Heart right ventricle (tissue), 16 donors: ENCODE measurements around the gene KCNMB1. TPM values are rescaled to one million over a fixed set of nuclear protein-coding genes. Genes with fewer than 3 reads are reported as not detected.
A peak's percentile ranks its signal among the peaks of the same experiment; 100 is the strongest.

ENCODE experiments used
- ATAC-seq, 8 donors: fragments of 200-7000 bp; cut with Tn5 transposase; one replicate each; pipeline ENCODE4 v1.9.1; 2020; ENCODE audit warnings: mild to moderate bottlenecking in 8 of 8, moderate library complexity in 8 of 8, moderate number of reproducible peaks in 1 of 8
- DNase-seq, 2 donors: peaks; one replicate each; pipeline ENCODE4 v3.0.0-alpha.2; 2020
- H3K27ac ChIP-seq, 10 donors: fragments of 200-600 bp; sonication (generic) in 2 of 10; one replicate each; pipeline versions ENCODE4 v1.5.0 to v1.8.0; 2020 to 2022; ENCODE audit warnings: mild to moderate bottlenecking in 3 of 10
- H3K27me3 ChIP-seq, 7 donors: fragments of 200-600 bp; one replicate each; pipeline ENCODE4 v1.8.0; 2021 to 2022; ENCODE audit warnings: mild to moderate bottlenecking in 2 of 7
- H3K36me3 ChIP-seq, 9 donors: fragments of 200-600 bp; sonication (generic) in 1 of 9; one replicate each; pipeline versions ENCODE4 v1.5.0 to v1.8.0; 2020 to 2022; ENCODE audit warnings: mild to moderate bottlenecking in 2 of 9
- H3K4me1 ChIP-seq, 9 donors: fragments of 200-600 bp; sonication (generic) in 1 of 9; one replicate each; pipeline versions ENCODE4 v1.5.0 to v1.8.0; 2020 to 2022; ENCODE audit warnings: mild to moderate bottlenecking in 4 of 9
- H3K4me3 ChIP-seq, 10 donors: fragments of 200-600 bp; sonication (generic) in 2 of 10; one replicate each; pipeline versions ENCODE4 v1.5.0 to v1.8.0; 2020 to 2022; ENCODE audit warnings: mild to moderate bottlenecking in 7 of 10, moderate library complexity in 2 of 10
- H3K9me3 ChIP-seq, 11 donors: fragments of 200-600 bp in 10 of 11; sonication (generic) in 2 of 11; one replicate each; pipeline versions ENCODE4 v1.5.0 to v1.8.0; 2013 to 2022; ENCODE audit warnings: mild to moderate bottlenecking in 2 of 11, control low read depth in 1 of 11, moderate library complexity in 1 of 11
- WGBS, 2 donors: extraction: QIAGEN DNeasy Blood & Tissue Kit; methylation state at CpG; one replicate each; pipeline ENCODE4 v1.1.7; 2013; ENCODE audit warnings: inconsistent platforms in 1 of 2; 5-methylcytosine and 5-hydroxymethylcytosine counted together
- intact Hi-C, 10 donors: fragments of 100-400 bp; cut with DNase I; formaldehyde crosslinking; loops; one replicate each; pipeline versions ENCODE4 v1.11.1 to v1.14.2; 2022
- polyA plus RNA-seq, 2 donors: library from polyadenylated mRNA; stranded (reverse); fragments of 200-250 nt; gene quantifications; one replicate each; pipeline ENCODE4 v1.2.3, GENCODE V29; 2013
- total RNA-seq, 10 donors: library from RNA; stranded (reverse); fragmentation: NEBNext Ultra II Directional in 3 of 10; extraction: Animal tissue kit (Norgen Biotek cat#: 25700) in 3 of 10; gene quantifications; one replicate each; pipeline versions ENCODE4 v1.2.1 to v1.2.4, GENCODE V29; 2021 to 2023
- TF ChIP-seq, protein P1 (sequence below), 9 donors: fragments of 200-600 bp; sonication (generic) in 2 of 9; IDR thresholded peaks; one replicate each; pipeline versions ENCODE4 v1.5.0 to v1.8.0; 2021 to 2022; ENCODE audit warnings: antibody characterized with exemption in 9 of 9, mild to moderate bottlenecking in 5 of 9, moderate library complexity in 1 of 9
- donor health status: Arrhythmogenic right ventricular cardiomyopathy.
- donor health status: ischemic (EF 13 %, LVEDD 7.1; RV severe dilation, severe dysfunction).
- donor health status: healthy with polysubstance abuse.
- donor health status: DM: no; HTN: yes; CAD: no.
- donor health status: DM: no; HTN: no; CAD: no.
- donor health status: ischemic (EF 25% LVEDD 6.9; RV normal size, moderate dysfunction).
- donor health status: ischemic (EF 25% LVEDD 5.7; RV mildly dilated, moderate dysfunction).
- donor health status: healthy.
- donor health status: DM: yes; HTN: yes; CAD: no.
- donor health status: Ischemic cardiomyopathy.
- donor health status: ischemic (EF 35%, LVEDD 5.7; RV mildly dilated, moderate dysfunction).
- donor health status: nonischemic (EF 11% LVEDD 7.7; RV severe dilation, severe dysfunction).
- donor health status: DM: yes; HTN: yes; CAD: no.
- donor health status: PGD.
- donor health status: ischemic (EF 29% LVEDD 5.4; RV normal size, mild dysfunction).
- donor health status: nonischemic (EF 23%, LVEDD 6.1; RV moderate dilation, normal function).

KCNMB1 gene
- total and polyA plus RNA-seq, 12 donors: 0.90 to 2.8 (median 1.2) TPM

DNA sequence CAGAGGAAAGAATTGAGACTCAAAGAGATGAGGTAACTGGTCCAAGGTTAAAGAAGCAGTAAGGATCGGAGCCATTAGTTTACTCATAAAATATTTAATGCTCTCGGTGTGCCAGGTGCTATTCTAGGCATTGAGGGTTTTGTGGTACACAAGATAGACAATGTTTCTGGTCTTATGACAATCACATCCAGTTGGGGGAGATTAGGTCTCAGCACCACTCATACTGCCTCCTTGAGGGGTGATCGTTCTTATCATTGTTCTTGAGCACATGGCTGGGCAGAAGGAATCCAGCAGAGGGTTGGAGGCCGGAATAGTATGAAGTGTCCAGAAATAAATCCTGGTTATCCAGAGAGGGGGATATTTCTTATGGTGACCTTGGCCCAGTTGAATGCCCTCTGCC lies 50.9 kb downstream of the KCNMB1 start:
- no peaks in the 10 kb centered on the region for H3K36me3 ChIP-seq
- ATAC-seq (no peak), DNase-seq (no peak)
- no peaks in the 10 kb centered on the region for H3K9me3 ChIP-seq
- H3K27me3 ChIP-seq: no peaks in the 10 kb centered on the region
- 43 to 65% methylated on average over 4 of the region's 4 CpGs for WGBS, 2 donors
- intact Hi-C loops: loop anchor here in 4 of 10 donors (2.0 to 5.0 kb wide), 3 partner anchors 61 to 71 kb away; no protein-coding TSS in a partner anchor
- TF ChIP-seq, protein P1, sequence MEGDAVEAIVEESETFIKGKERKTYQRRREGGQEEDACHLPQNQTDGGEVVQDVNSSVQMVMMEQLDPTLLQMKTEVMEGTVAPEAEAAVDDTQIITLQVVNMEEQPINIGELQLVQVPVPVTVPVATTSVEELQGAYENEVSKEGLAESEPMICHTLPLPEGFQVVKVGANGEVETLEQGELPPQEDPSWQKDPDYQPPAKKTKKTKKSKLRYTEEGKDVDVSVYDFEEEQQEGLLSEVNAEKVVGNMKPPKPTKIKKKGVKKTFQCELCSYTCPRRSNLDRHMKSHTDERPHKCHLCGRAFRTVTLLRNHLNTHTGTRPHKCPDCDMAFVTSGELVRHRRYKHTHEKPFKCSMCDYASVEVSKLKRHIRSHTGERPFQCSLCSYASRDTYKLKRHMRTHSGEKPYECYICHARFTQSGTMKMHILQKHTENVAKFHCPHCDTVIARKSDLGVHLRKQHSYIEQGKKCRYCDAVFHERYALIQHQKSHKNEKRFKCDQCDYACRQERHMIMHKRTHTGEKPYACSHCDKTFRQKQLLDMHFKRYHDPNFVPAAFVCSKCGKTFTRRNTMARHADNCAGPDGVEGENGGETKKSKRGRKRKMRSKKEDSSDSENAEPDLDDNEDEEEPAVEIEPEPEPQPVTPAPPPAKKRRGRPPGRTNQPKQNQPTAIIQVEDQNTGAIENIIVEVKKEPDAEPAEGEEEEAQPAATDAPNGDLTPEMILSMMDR (IDR thresholded peaks at IDR 0.05): no peak
- peaks cover 0 to 57% (median 0%) of the 10 kb centered on the region in 9 donors for H3K4me1 ChIP-seq
- no peak overlapping the region for H3K4me3 ChIP-seq
- no peak overlapping the region for H3K27ac ChIP-seq

DNA sequence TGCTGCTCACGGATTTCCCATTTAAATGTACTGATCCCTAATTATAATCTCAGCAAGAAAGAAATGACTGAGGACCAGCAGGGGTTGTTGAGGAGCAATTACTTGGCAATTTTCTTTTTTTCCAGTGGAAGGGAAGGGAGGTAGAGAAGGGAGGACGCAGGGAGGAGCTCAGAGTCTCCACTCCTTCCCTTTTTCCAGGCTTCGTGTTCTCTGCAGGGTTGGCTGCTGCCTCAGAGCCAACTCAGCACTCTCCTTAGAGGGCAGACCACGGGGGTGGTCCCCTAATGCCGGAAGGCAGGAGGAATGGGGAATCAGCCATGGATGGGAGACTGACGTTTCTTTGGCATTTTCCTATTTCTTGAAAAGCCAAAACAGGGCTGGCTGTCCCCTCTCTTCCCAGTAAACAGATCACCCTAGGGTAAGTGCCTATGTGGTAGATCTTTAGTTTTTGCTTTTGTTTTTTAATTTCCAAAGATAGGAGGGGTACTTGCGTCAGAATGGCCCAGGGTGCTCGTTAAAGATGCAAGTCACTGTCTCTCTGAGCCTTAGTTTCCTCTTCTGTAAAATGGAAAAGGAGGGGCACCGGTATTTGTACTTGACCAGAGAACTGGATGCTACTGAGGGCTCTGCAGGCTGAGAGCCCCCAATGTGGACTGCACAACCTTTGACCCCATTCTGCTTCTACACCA lies 52.0 kb downstream of the KCNMB1 start:
- no peak for DNase-seq
- intact Hi-C loops: loop anchor here in 3 of 10 donors (5.0 kb wide), 2 partner anchors 60 to 70 kb away; no protein-coding TSS in a partner anchor
- TF ChIP-seq, protein P1 (IDR thresholded peaks at IDR 0.05): no peak
- H3K36me3 ChIP-seq: no peaks in the 10 kb centered on the region
- H3K9me3 ChIP-seq: no peaks in the 10 kb centered on the region
- 71 to 72% methylated on average over 9 of the region's 9 CpGs for WGBS, 2 donors
- no peaks in the 10 kb centered on the region for H3K27me3 ChIP-seq
- peak in 4 of 8 donors; percentile 36 to 52 (median 42) for ATAC-seq
- peak overlapping the region in 1 of 10 donors; percentile 71 for H3K27ac ChIP-seq
- H3K4me3 ChIP-seq: no peak overlapping the region
- H3K4me1 ChIP-seq: peaks cover 0 to 64% (median 0%) of the 10 kb centered on the region in 9 donors

DNA sequence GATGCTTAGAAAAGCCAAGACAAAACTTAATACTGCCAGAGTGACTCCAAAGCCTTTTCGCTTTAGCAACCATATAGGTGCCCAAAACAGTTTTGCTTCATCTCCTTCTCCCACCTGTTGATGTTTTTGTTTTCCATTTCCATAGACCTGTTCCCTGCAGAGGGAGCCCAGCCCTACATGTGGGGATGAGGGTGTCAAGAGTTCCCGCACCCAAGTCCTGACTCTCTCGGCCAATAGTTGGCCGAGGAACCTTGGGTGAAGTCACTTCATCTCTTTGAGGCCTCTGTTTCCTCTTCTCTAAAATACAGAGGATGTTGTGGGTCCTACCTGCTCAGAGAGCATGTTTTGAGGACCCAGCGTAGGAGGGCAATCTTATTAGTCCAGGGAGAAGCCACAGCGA lies 53.1 kb downstream of the KCNMB1 start:
- H3K4me1 ChIP-seq: peaks cover 0 to 72% (median 7%) of the 10 kb centered on the region in 9 donors
- no peaks in the 10 kb centered on the region for H3K36me3 ChIP-seq
- H3K9me3 ChIP-seq: no peaks in the 10 kb centered on the region
- ATAC-seq: no peak
- WGBS, 2 donors: 89 to 93% methylated on average over 6 of the region's 6 CpGs
- intact Hi-C loops: loop anchor here in 3 of 10 donors (5.0 kb wide), 2 partner anchors 59 to 69 kb away; no protein-coding TSS in a partner anchor
- H3K27ac ChIP-seq: peak overlapping the region in 1 of 10 donors; percentile 71
- no peak overlapping the region for H3K4me3 ChIP-seq
- no peak for DNase-seq
- H3K27me3 ChIP-seq: no peaks in the 10 kb centered on the region
- TF ChIP-seq, protein P1 (IDR thresholded peaks at IDR 0.05): no peak

DNA sequence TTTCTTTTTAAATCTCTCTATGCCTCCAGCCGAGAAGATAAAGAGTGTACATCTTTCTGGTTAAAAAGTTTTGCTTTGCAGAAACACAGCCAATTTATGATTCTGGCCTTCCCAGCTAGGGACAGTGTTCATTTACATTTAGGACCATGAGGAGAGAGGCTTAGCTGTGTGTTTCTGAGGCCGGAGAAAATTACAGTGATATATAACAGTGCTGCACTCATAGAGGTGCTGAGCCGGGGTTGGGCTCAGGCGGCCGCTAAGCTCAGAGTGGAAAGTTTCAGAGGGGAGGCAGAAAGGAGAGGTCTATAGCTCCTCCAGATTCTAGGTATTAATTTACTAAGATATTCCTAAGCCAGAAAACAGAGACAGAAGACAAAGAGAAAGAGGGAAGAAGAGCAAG lies 54.5 kb downstream of the KCNMB1 start:
- Histone ChIP-seq H3K27me3 (no peaks in the 10 kb centered on the region), H3K9me3 (no peaks in the 10 kb centered on the region), H3K4me3 (no peak overlapping the region), H3K36me3 (no peaks in the 10 kb centered on the region), H3K27ac (peak overlapping the region in 2 of 10 donors; percentile 13 to 92), H3K4me1 (peaks cover 6 to 86% (median 16%) of the 10 kb centered on the region in 9 donors)
- TF ChIP-seq, protein P1 (IDR thresholded peaks at IDR 0.05): no peak
- ATAC-seq: no peak
- no peak for DNase-seq
- whole genome bisulfite sequencing, 2 donors: 90% methylated on average over 5 of the region's 5 CpGs
- intact Hi-C loops: loop anchor here in 3 of 10 donors (5.0 kb wide), 4 partner anchors 37 to 107 kb away; partner anchors contain the start of gene LCP2 (in 1 of the 3)
